Rectal smooth muscle tissue (tissue), 1 donor: Measurements from ENCODE around the gene RAPGEF4.
A peak's percentile ranks its signal among the peaks of the same experiment; 100 is the strongest.

ENCODE experiments used
- H3K27ac ChIP-seq: one replicate; pipeline ENCODE4 v1.7.0; 2013; ENCODE audit warnings: low read depth, low read length, inconsistent platforms
- H3K27me3 ChIP-seq: one replicate; pipeline ENCODE4 v1.7.0; 2013; ENCODE audit warnings: low read length; ENCODE audit not compliant: control insufficient read depth, insufficient read depth
- H3K36me3 ChIP-seq: one replicate; pipeline ENCODE4 v1.7.0; 2013; ENCODE audit warnings: low read length; ENCODE audit not compliant: control insufficient read depth, insufficient read depth
- H3K4me1 ChIP-seq: one replicate; pipeline ENCODE4 v1.7.0; 2013; ENCODE audit warnings: low read length; ENCODE audit not compliant: control insufficient read depth, insufficient read depth
- H3K4me3 ChIP-seq: one replicate; pipeline ENCODE4 v1.7.0; 2013; ENCODE audit warnings: low read length
- H3K9ac ChIP-seq: one replicate; pipeline ENCODE4 v1.7.0; 2013; ENCODE audit warnings: low read length

The RAPGEF4 gene

DNA sequence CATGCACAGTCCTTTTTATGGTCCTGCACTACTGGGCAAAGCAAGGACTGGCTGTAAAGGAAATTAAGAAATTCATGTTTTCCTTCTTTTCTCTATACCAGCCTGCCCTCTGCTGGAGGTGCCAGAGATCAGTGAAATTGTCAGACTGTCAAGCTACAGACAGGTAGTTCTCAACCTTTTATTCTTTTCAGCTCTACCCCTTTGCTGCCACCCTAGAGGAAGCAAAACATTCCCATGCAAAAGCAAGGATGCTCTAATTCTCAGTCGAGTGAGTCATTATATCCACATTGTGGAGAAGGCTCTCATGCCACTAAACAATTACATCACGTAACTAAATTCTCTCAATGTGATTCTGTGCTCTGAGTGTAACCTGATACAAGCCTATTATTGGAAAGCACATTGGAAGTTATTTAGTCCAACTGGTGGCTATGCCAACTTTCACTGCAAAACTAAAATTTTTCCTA is 25.0 kb upstream of the RAPGEF4 start:
- Histone ChIP-seq H3K4me1 (no peaks in the 10 kb centered on the region), H3K27me3 (no peaks in the 10 kb centered on the region), H3K4me3 (no peak overlapping the region), H3K27ac (no peak overlapping the region), H3K36me3 (no peaks in the 10 kb centered on the region), H3K9ac (no peak overlapping the region)

DNA sequence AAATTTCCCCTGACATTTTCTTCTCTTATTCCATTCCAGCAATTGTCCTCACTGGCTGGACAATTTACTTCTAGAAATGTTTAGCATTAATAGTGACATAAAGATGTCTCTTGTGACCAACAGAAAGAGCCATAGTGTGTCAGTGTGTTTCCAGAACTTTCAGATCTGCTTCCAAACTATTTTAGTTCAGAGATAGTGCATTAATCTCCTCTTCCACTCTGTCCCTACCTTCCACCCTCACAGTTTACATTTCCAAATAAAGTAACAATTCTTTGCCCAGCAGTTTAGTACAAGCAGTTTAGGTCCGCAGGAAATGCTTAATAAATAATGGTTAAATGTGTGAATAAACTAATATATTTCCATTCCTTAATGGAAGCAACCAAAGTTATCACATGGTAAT is 24.5 kb upstream of the RAPGEF4 start:
- Histone ChIP-seq H3K9ac (no peak overlapping the region), H3K27me3 (no peaks in the 10 kb centered on the region), H3K4me1 (no peaks in the 10 kb centered on the region), H3K27ac (no peak overlapping the region), H3K4me3 (no peak overlapping the region), H3K36me3 (no peaks in the 10 kb centered on the region)

DNA sequence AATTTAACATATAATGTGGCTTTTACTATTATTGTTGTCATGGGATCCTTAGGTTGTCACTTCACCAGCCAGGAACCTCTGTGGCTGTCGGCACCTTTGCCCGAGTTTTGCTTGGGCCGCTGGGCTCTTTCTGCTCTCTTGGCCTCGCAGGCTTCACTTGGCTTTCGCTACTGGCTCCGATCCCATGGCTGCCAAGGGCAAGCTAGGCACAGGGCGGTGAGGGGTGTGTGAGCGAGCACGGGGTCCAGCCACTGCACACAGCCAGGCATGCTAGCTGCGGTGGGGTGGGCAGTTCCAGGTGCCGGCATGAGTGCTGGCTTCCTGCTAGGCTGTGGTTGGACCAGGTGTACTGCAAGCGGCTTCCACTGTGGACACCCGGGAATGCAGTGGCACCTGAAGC is 23.4 kb upstream of the RAPGEF4 start:
- H3K9ac ChIP-seq, result no peak overlapping the region
- no peak overlapping the region for H3K27ac ChIP-seq
- H3K27me3 ChIP-seq, result no peaks in the 10 kb centered on the region
- no peak overlapping the region for H3K4me3 ChIP-seq
- H3K36me3 ChIP-seq, result no peaks in the 10 kb centered on the region
- no peaks in the 10 kb centered on the region for H3K4me1 ChIP-seq

DNA sequence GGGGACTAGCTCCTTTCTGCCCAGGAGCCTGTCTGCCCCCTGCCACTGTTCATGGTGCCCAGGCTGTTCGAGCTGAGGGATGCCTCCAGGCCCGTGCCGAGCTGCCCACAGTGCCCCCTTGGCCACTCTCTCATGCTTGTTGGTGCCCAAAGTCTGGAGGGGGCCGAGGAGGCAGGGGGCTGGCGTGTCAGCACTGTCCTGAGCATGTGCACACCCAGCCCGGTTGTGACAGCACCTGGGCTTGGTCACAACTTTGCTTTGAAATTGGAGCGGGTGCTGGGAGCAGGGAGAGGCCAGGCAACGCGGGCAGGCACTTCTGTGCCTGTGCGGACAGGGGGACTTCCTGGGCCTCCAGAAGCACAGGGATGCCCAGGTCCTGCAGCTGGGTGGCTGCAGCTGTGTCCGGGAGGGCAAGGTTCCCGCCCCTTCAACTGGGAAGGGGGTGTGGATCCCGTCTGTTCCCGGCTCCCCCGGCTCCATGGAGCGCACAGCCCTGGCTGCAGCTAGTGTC is 22.2 kb upstream of the RAPGEF4 start:
- Histone ChIP-seq H3K27ac (no peak overlapping the region), H3K36me3 (no peaks in the 10 kb centered on the region), H3K27me3 (no peaks in the 10 kb centered on the region), H3K9ac (no peak overlapping the region), H3K4me1 (no peaks in the 10 kb centered on the region), H3K4me3 (no peak overlapping the region)

DNA sequence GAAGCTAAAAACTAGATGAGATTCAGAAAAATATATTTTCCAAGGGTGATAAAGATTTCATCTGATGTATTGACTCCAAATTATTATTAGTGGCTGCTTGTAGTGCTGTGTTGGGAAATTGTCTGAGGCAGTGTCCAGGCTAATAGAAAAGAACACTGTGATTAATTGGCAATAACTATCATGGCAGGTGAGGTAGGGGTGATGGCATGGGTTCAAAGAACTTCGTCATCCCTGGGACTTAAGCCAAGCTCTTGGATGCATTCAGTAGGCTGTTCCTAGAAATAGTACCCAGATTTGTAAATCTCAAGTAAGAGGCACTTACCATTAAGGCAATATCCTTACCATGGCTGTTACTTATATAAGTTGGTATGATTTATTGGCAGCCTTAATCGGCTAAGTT is 13.2 kb upstream of the RAPGEF4 start:
- H3K9ac ChIP-seq, result no peak overlapping the region
- H3K27me3 ChIP-seq, result no peaks in the 10 kb centered on the region
- no peaks in the 10 kb centered on the region for H3K4me1 ChIP-seq
- no peak overlapping the region for H3K4me3 ChIP-seq
- no peaks in the 10 kb centered on the region for H3K36me3 ChIP-seq
- H3K27ac ChIP-seq, result no peak overlapping the region

DNA sequence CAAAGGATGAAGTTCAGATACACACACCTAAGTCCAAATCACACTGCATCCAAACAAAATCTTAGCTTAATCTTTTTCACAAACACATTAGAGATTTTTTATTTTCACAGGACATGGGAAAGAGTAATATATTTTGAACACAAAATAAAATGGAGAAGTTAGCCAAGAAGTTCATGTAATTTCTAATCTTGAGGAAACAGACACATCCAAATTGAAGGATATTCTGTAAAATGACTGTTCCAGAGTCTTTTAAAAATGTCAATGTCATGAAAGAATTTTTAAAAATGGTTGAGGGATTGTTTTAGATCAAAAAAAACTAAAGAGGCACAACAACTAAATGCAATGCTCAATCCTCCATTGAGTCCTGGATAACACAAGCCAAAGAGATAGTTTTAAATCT is 12.4 kb upstream of the RAPGEF4 start:
- no peak overlapping the region for H3K9ac ChIP-seq
- no peaks in the 10 kb centered on the region for H3K27me3 ChIP-seq
- no peaks in the 10 kb centered on the region for H3K36me3 ChIP-seq
- no peak overlapping the region for H3K27ac ChIP-seq
- H3K4me1 ChIP-seq, result no peaks in the 10 kb centered on the region
- no peak overlapping the region for H3K4me3 ChIP-seq

DNA sequence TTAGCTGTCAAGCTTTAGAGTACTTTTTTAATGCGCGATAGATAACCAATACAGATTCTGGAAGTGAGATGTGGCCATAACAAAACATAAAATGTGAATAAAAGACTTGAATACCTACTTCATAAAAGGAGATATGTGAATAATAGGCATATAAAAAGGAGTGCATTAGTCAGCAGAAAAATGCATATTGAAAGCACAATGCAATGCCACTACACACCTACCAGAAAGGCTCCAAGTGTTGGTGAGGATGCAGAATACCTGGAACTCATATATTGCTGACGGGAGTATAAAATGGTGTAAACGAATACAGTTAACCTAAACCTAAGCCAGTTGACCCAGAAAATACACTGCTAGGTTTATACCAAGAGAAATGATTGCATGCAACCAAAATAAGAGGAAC is 10.9 kb upstream of the RAPGEF4 start:
- Histone ChIP-seq H3K27me3 (no peaks in the 10 kb centered on the region), H3K36me3 (no peaks in the 10 kb centered on the region), H3K4me1 (no peaks in the 10 kb centered on the region)

DNA sequence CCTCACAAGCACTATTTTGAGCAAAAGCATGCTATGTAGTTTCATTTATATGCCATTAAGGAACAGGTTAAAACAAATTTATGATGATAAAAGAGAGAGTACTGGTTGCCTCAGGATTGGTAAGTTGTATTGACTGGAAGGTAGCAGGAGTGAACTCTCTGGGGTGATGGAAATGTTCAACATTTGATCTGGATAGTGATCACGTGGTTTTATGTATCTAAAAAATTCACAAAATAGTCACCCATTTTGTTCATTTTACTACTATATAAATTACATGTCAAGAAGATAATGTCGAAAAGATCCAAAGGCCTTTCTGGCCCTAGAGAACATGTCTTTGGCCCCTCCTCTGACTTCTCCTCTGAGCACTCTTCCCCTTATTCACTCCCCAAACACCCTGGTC is 10.4 kb upstream of the RAPGEF4 start:
- H3K4me3 ChIP-seq, result no peak overlapping the region
- no peaks in the 10 kb centered on the region for H3K4me1 ChIP-seq
- no peak overlapping the region for H3K27ac ChIP-seq
- H3K36me3 ChIP-seq, result no peaks in the 10 kb centered on the region
- H3K9ac ChIP-seq, result no peak overlapping the region
- no peaks in the 10 kb centered on the region for H3K27me3 ChIP-seq

More for the DNA sequence above, 10.9 kb upstream of the RAPGEF4 start:
- no peak overlapping the region for H3K9ac ChIP-seq
- H3K27ac ChIP-seq, result no peak overlapping the region
- H3K4me3 ChIP-seq, result no peak overlapping the region

DNA sequence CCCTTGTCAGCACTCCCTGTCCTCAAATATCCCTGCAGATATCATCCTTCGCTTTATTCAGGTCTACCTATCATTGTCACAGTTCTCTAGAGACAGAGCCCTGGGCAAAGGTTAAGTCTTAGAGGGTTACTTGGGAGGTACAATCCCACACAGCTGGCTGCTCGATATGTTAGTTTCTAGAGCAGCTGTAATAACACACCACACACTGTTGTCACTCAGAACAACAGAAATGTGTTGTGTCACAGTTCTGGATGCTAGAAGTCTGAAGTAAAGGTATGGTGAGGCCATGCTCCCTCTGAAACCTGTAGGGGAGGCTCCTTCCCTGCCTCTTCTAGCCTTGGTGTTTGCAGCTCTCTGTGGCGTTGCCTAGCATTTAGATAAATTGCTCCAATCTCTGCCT is 9.9 kb upstream of the RAPGEF4 start:
- H3K9ac ChIP-seq, result no peak overlapping the region
- H3K36me3 ChIP-seq, result no peaks in the 10 kb centered on the region
- H3K27ac ChIP-seq, result no peak overlapping the region
- H3K4me3 ChIP-seq, result no peak overlapping the region
- H3K27me3 ChIP-seq, result no peaks in the 10 kb centered on the region
- H3K4me1 ChIP-seq, result no peaks in the 10 kb centered on the region

DNA sequence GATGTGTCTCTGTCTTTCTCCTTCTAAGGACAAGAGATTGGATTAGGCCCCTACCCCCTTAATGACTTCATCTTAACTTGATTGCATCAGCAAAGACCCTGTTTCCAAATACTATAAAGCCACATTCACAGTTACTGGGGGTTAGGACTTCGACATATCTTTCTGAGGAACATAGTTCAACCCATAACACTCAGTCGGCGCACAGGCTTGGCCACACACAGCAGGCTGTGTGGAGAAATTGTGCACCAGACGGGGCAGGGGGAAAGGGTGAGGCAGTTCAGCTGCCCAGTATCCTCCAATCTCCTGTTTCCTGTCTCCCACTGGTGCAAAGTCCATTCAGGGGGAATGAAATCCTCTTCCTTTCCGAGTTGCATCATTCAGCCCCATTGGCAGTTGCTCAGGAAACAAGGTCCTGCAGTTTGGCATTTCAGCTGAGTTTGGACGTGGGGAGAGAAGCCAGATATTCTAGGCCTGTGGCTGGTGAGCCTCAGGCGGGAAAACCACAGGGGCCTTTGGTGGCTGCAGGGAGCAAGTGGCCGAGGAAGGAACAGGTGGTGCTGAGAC is 9.4 kb upstream of the RAPGEF4 start:
- H3K9ac ChIP-seq, result no peak overlapping the region
- H3K36me3 ChIP-seq, result no peaks in the 10 kb centered on the region
- H3K27ac ChIP-seq, result no peak overlapping the region
- H3K4me1 ChIP-seq, result no peaks in the 10 kb centered on the region
- no peak overlapping the region for H3K4me3 ChIP-seq
- H3K27me3 ChIP-seq, result no peaks in the 10 kb centered on the region

DNA sequence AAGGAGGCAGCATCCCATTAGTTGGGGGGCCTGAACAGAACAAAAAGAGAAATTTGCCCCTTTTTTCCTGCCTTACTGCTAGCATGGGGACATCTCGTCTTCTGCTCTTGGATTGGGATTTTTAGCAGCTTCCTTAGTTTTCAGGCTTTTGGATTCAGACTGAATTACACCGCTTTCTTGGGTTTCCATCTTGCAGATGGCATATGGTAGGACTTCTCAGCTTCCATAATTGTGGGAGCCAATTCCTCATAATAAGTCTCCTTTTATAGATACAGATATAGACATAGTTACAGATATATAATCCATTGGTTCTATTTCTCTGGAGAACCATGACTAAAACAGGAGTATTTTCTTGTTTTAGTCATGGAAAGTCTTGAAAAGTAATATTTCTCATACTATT is 5.2 kb upstream of the RAPGEF4 start:
- Histone ChIP-seq H3K4me3 (no peak overlapping the region), H3K4me1 (no peaks in the 10 kb centered on the region), H3K36me3 (no peaks in the 10 kb centered on the region), H3K27ac (no peak overlapping the region), H3K27me3 (peaks cover 6% of the 10 kb centered on the region), H3K9ac (no peak overlapping the region)

DNA sequence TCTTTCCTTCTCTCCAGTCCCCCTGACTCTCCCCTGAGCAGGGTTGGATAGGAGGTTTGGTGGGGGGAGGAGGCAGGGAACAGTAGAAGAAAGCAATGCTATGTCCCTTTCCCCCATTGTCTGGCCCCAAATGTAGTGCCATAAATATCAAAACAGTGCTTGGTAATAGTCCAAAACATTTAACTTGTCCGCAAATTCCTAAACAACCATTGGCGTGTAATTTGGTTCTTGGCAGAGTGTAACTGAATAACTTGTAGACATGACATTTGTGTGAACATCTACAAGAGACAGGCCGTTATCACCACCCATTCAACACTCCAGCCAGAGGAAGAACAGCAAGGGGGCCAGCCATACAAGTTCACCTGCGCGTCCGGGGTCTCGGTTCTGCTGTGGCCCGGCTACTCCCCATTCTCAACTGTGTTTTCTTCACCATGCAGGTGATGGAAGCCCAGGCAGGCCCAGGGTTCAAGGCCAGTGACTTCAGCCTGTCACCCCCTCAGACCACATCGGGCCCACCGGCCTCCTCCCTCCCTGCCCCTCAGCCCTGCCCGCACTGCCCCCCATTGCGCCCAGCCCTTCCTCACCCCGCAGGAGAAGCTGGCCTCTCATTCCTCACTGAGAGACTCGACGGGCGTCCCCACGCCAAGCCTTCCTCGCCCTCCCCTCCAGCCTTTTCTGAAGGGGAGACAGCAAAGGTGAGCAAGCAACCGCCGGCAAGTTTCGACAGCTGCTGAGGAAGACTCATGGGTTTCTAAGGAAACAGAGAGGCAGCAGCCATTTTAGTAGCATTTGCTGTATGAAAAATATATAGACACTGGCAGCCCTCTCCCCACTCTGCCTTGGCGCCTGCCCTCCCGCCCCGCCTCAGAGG is 699 bp upstream of the RAPGEF4 start:
- Histone ChIP-seq H3K36me3 (no peaks in the 10 kb centered on the region), H3K27me3 (peaks cover 9% of the 10 kb centered on the region), H3K9ac (no peak overlapping the region), H3K27ac (no peak overlapping the region), H3K4me3 (peak overlapping the region; percentile 21), H3K4me1 (peaks cover 3% of the 10 kb centered on the region)
